K562 (cell line): ENCODE results near the gene TRIOBP. TPM values are rescaled to one million over a fixed set of nuclear protein-coding genes. Genes with fewer than 3 reads are reported as not detected.

ENCODE experiments used
- ADNP ChIP-seq: fragments of 200-800 bp; sonication (Bioruptor generic); IDR thresholded peaks from 2 replicates; pipeline ENCODE4 v1.6.1; 2016; ENCODE audit warnings: missing genetic modification characterization, missing compliant biosample characterization
- ARID2 ChIP-seq: fragments of 450-650 bp; IDR thresholded peaks from 2 replicates; pipeline ENCODE4 v1.6.1; 2017; ENCODE audit warnings: antibody characterized with exemption, mild to moderate bottlenecking
- ARNT ChIP-seq, 2 experiments: fragments of 450-650 bp; IDR thresholded peaks; 2 replicates each; pipeline ENCODE4 v1.6.1; 2016; ENCODE audit warnings: mild to moderate bottlenecking in 1 of 2
- BHLHE40 ChIP-seq: IDR thresholded peaks from 2 replicates; pipeline ENCODE4 v1.6.1; 2011; ENCODE audit warnings: low read length, improper control_type of control experiment
- CBFA2T3 ChIP-seq: fragments of 450-650 bp; IDR thresholded peaks from 2 replicates; pipeline ENCODE4 v1.6.1; 2017
- GATA2 ChIP-seq: sonication (generic); formaldehyde crosslinking; IDR thresholded peaks from 2 replicates; pipeline ENCODE4 v1.4.0; 2020; ENCODE audit warnings: mild to moderate bottlenecking, missing genetic modification reagents
- HDAC1 ChIP-seq, 2 experiments: fragments of 450-650 bp; IDR thresholded peaks; 2 replicates each; pipeline ENCODE4 v1.6.1; 2016 to 2017; ENCODE audit warnings: inconsistent platforms in 1 of 2, mild to moderate bottlenecking in 1 of 2, moderate library complexity in 1 of 2
- LCOR ChIP-seq: sonication (generic); formaldehyde crosslinking; IDR thresholded peaks from 2 replicates; pipeline ENCODE4 v1.8.0; 2022; ENCODE audit warnings: mild to moderate bottlenecking, missing genetic modification reagents
- MTA2 ChIP-seq: fragments of 450-650 bp; IDR thresholded peaks from 2 replicates; pipeline ENCODE4 v1.6.1; 2016; ENCODE audit warnings: low read depth
- SMARCA5 ChIP-seq: fragments of 450-650 bp; IDR thresholded peaks from 2 replicates; pipeline ENCODE4 v1.6.1; 2016
- ZC3H4 ChIP-seq: sonication (generic); formaldehyde crosslinking; IDR thresholded peaks from 2 replicates; pipeline ENCODE4 v1.9.0; 2021; ENCODE audit warnings: missing genetic modification reagents, borderline replicate concordance
- ZEB2 ChIP-seq: fragments of 450-650 bp; IDR thresholded peaks from 2 replicates; pipeline ENCODE4 v1.6.1; 2016
- ZFX ChIP-seq: sonication (generic); formaldehyde crosslinking; IDR thresholded peaks from 2 replicates; pipeline ENCODE4 v1.8.0; 2022; ENCODE audit warnings: mild to moderate bottlenecking, missing genetic modification reagents, moderate library complexity
- ZNF121 ChIP-seq: sonication (generic); formaldehyde crosslinking; conservative IDR thresholded peaks from 2 replicates; pipeline ENCODE4 v1.8.0; 2022; ENCODE audit warnings: missing genetic modification reagents
- polyA plus RNA-seq, 8 experiments: library from polyadenylated mRNA; depleted of rRNA in 4 of 8; stranded (reverse) in 5 of 8; unstranded in 3 of 8; fragments of >200 nt; fragmentation: Nextera tagmentation in 2 of 8; fragmentation: Illumina TruSeq in 1 of 8; extraction: Ambion mirVana in 2 of 8; extraction: Trizol in 1 of 8; gene quantifications; 2 replicates each; pipeline versions ENCODE4 v1.2.1 to v1.2.3, GENCODE V29; 2011 to 2014; ENCODE audit warnings: inconsistent platforms in 1 of 8, missing spikeins in 1 of 8
- total RNA-seq, 7 experiments: library from RNA; depleted of rRNA in 6 of 7; stranded (reverse); fragments of >200 nt in 6 of 7; fragmentation: Illumina TruSeq in 2 of 7; extraction: Trizol in 2 of 7; gene quantifications; 2 replicates each; pipeline versions ENCODE4 v1.2.1 to v1.2.3, GENCODE V29; 2011 to 2021; ENCODE audit warnings: low replicate concordance in 1 of 7
- TF ChIP-seq, protein P1 (sequence below): fragments of 450-650 bp; IDR thresholded peaks from 2 replicates; pipeline ENCODE4 v1.6.1; 2017; ENCODE audit warnings: antibody characterized with exemption
- TF ChIP-seq, protein P2 (sequence below): fragments of 450-650 bp; IDR thresholded peaks from 2 replicates; pipeline ENCODE4 v1.6.1; 2017; ENCODE audit warnings: antibody characterized with exemption, mild to moderate bottlenecking
- TF ChIP-seq, protein P3 (sequence below): sonication (generic); formaldehyde crosslinking; IDR thresholded peaks from 2 replicates; pipeline ENCODE4 v1.8.0; 2022; ENCODE audit warnings: mild to moderate bottlenecking, low read depth, missing genetic modification reagents
- TF ChIP-seq, protein P4 (sequence below): sonication (generic); formaldehyde crosslinking; IDR thresholded peaks from 2 replicates; pipeline ENCODE4 v1.9.0; 2022; ENCODE audit warnings: mild to moderate bottlenecking, missing genetic modification reagents
- TF ChIP-seq, protein P5 (sequence below): fragments of 250-450 bp; sonication (Bioruptor Pico); IDR thresholded peaks from 2 replicates; pipeline ENCODE4 v1.5.0; 2021; ENCODE audit warnings: mild to moderate bottlenecking, borderline replicate concordance

The TRIOBP gene
- total and polyA plus RNA-seq, 9 of the 15 experiments (the other 6 are each of a cell fraction or from before 2014, with no cell fraction given): 0.24 to 13.8 (median 5.5) TPM

DNA sequence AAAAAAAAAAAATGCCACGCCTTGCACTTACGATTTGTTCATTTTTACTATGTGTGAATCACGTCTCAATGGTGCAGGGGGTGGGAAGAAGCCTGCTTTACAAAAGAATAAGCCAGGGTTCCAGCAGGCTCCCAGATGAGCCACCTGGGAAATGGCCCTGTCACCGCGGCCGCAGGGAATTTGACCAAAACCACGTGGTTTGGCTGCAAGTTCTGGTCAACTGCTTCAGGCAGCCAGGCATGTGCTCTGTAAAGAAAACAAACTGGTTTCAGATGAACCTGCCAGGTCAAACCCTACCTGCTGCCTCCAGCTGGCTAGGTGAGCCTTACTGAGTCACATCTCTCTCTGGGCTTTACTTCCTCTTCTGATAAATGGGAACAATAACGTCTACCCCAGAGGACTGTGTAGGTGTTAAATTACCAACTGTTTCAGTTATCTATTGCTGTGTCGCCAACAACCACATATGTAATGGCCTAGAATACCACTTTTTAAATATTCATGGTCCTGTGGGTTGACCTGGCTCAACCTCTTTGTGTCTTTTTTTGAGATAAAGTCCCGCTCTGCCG is 80.4 kb downstream of the TRIOBP start (continued):
- TF ChIP-seq, protein P1, sequence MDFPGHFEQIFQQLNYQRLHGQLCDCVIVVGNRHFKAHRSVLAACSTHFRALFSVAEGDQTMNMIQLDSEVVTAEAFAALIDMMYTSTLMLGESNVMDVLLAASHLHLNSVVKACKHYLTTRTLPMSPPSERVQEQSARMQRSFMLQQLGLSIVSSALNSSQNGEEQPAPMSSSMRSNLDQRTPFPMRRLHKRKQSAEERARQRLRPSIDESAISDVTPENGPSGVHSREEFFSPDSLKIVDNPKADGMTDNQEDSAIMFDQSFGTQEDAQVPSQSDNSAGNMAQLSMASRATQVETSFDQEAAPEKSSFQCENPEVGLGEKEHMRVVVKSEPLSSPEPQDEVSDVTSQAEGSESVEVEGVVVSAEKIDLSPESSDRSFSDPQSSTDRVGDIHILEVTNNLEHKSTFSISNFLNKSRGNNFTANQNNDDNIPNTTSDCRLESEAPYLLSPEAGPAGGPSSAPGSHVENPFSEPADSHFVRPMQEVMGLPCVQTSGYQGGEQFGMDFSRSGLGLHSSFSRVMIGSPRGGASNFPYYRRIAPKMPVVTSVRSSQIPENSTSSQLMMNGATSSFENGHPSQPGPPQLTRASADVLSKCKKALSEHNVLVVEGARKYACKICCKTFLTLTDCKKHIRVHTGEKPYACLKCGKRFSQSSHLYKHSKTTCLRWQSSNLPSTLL: no peak
- TF ChIP-seq ZC3H4 (CRISPR knock-in tag): no peak
- TF ChIP-seq, protein P2, sequence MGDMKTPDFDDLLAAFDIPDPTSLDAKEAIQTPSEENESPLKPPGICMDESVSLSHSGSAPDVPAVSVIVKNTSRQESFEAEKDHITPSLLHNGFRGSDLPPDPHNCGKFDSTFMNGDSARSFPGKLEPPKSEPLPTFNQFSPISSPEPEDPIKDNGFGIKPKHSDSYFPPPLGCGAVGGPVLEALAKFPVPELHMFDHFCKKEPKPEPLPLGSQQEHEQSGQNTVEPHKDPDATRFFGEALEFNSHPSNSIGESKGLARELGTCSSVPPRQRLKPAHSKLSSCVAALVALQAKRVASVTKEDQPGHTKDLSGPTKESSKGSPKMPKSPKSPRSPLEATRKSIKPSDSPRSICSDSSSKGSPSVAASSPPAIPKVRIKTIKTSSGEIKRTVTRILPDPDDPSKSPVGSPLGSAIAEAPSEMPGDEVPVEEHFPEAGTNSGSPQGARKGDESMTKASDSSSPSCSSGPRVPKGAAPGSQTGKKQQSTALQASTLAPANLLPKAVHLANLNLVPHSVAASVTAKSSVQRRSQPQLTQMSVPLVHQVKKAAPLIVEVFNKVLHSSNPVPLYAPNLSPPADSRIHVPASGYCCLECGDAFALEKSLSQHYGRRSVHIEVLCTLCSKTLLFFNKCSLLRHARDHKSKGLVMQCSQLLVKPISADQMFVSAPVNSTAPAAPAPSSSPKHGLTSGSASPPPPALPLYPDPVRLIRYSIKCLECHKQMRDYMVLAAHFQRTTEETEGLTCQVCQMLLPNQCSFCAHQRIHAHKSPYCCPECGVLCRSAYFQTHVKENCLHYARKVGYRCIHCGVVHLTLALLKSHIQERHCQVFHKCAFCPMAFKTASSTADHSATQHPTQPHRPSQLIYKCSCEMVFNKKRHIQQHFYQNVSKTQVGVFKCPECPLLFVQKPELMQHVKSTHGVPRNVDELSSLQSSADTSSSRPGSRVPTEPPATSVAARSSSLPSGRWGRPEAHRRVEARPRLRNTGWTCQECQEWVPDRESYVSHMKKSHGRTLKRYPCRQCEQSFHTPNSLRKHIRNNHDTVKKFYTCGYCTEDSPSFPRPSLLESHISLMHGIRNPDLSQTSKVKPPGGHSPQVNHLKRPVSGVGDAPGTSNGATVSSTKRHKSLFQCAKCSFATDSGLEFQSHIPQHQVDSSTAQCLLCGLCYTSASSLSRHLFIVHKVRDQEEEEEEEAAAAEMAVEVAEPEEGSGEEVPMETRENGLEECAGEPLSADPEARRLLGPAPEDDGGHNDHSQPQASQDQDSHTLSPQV: no peak
- peak; percentile 20; the same call in 1 of the 2 replicates for TF ChIP-seq GATA2 (CRISPR knock-in tag)
- TF ChIP-seq, protein P3, sequence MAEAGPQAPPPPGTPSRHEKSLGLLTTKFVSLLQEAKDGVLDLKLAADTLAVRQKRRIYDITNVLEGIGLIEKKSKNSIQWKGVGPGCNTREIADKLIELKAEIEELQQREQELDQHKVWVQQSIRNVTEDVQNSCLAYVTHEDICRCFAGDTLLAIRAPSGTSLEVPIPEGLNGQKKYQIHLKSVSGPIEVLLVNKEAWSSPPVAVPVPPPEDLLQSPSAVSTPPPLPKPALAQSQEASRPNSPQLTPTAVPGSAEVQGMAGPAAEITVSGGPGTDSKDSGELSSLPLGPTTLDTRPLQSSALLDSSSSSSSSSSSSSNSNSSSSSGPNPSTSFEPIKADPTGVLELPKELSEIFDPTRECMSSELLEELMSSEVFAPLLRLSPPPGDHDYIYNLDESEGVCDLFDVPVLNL: no peak
- peak; percentile 11; the same call in 1 of the 2 replicates for TF ChIP-seq SMARCA5
- peak; percentile 86 for TF ChIP-seq CBFA2T3
- no peak for TF ChIP-seq ZFX (CRISPR knock-in tag)
- TF ChIP-seq ZEB2: peak; percentile 58; the same call in 1 of the 2 replicates
- 0 out of 4 replicates have a peak, but pooled peaks of 1 of the 2 experiments have one; percentile 35 for TF ChIP-seq ARNT (IDR thresholded peaks at IDR 0.05)
- TF ChIP-seq, protein P4, sequence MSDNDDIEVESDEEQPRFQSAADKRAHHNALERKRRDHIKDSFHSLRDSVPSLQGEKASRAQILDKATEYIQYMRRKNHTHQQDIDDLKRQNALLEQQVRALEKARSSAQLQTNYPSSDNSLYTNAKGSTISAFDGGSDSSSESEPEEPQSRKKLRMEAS (CRISPR knock-in tag): peak; percentile 84
- no peak for TF ChIP-seq MTA2
- TF ChIP-seq ADNP: 0 out of 2 replicates have a peak, but pooled peaks have one; percentile 16
- TF ChIP-seq ZNF121 (CRISPR knock-in tag): no peak
- TF ChIP-seq HDAC1 (IDR thresholded peaks at IDR 0.05): peak in 1 of 2 experiments; percentile 64; a peak in 1 of 4 replicates
- TF ChIP-seq ARID2: no peak
- TF ChIP-seq BHLHE40: no peak
- 0 out of 2 replicates have a peak, but pooled peaks have one; percentile 29 for TF ChIP-seq LCOR (CRISPR knock-in tag)
- TF ChIP-seq, protein P5, sequence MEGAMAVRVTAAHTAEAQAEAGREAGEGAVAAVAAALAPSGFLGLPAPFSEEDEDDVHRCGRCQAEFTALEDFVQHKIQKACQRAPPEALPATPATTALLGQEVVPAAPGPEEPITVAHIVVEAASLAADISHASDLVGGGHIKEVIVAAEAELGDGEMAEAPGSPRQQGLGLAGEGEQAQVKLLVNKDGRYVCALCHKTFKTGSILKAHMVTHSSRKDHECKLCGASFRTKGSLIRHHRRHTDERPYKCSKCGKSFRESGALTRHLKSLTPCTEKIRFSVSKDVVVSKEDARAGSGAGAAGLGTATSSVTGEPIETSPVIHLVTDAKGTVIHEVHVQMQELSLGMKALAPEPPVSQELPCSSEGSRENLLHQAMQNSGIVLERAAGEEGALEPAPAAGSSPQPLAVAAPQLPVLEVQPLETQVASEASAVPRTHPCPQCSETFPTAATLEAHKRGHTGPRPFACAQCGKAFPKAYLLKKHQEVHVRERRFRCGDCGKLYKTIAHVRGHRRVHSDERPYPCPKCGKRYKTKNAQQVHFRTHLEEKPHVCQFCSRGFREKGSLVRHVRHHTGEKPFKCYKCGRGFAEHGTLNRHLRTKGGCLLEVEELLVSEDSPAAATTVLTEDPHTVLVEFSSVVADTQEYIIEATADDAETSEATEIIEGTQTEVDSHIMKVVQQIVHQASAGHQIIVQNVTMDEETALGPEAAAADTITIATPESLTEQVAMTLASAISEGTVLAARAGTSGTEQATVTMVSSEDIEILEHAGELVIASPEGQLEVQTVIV: no peak
